Karpas-422 (cell line): ENCODE results near the gene SLC35F1. TPM values are rescaled to one million over a fixed set of nuclear protein-coding genes. Genes with fewer than 3 reads are reported as not detected.

Experiments
- DNase-seq: peaks from one replicate; pipeline ENCODE4 v3.0.0-alpha.2; 2015
- H2AFZ ChIP-seq: fragments of 200-600 bp; sonication (generic); 2 replicates; pipeline ENCODE4 v1.6.1; 2014; ENCODE audit warnings: antibody characterized with exemption, low read length, mixed read lengths
- H3K27ac ChIP-seq: fragments of 200-600 bp; sonication (generic); 2 replicates; pipeline ENCODE4 v1.5.1; 2014; ENCODE audit warnings: mild to moderate bottlenecking, low read length, moderate library complexity
- H3K27me3 ChIP-seq: fragments of 200-600 bp; sonication (generic); 2 replicates; pipeline ENCODE4 v1.6.1; 2014; ENCODE audit warnings: low read length, mixed read lengths
- H3K36me3 ChIP-seq: fragments of 200-600 bp; sonication (generic); 2 replicates; pipeline ENCODE4 v1.6.1; 2014; ENCODE audit warnings: low read length, mixed read lengths; ENCODE audit not compliant: insufficient read depth
- H3K4me1 ChIP-seq: fragments of 200-600 bp; sonication (generic); 2 replicates; pipeline ENCODE4 v1.6.1; 2014; ENCODE audit warnings: mild to moderate bottlenecking, low read length, mixed read lengths
- H3K4me2 ChIP-seq: fragments of 200-600 bp; sonication (generic); 2 replicates; pipeline ENCODE4 v1.6.1; 2014; ENCODE audit warnings: low read length, low read depth, mild to moderate bottlenecking; ENCODE audit not compliant: poor library complexity, severe bottlenecking
- H3K4me3 ChIP-seq: fragments of 200-600 bp; sonication (generic); 2 replicates; pipeline ENCODE4 v1.5.1; 2014; ENCODE audit warnings: mild to moderate bottlenecking, antibody characterized with exemption, low read length, mixed read lengths
- H3K79me2 ChIP-seq: fragments of 200-600 bp; sonication (generic); 2 replicates; pipeline ENCODE4 v1.6.1; 2014; ENCODE audit warnings: mild to moderate bottlenecking, low read length, mixed read lengths
- H3K9ac ChIP-seq: fragments of 200-600 bp; sonication (generic); 2 replicates; pipeline ENCODE4 v1.6.0; 2014; ENCODE audit warnings: low read length
- H3K9me2 ChIP-seq: fragments of 200-600 bp; sonication (generic), shearing (Covaris generic); replicated peaks from 2 replicates; pipeline ENCODE4 v1.6.0; 2014; ENCODE audit warnings: mild to moderate bottlenecking, low read length, moderate library complexity; ENCODE audit not compliant: insufficient read depth
- H3K9me3 ChIP-seq: fragments of 300-700, 200-600 bp; sonication (generic); 2 replicates; pipeline ENCODE4 v1.6.1; 2014; ENCODE audit warnings: low read length, mixed read lengths
- H4K20me1 ChIP-seq: fragments of 200-600 bp; sonication (generic); 2 replicates; pipeline ENCODE4 v1.6.1; 2014; ENCODE audit warnings: mild to moderate bottlenecking, antibody characterized with exemption, low read length, low read depth; ENCODE audit not compliant: insufficient read depth
- total RNA-seq: library from RNA; depleted of rRNA; stranded (reverse); fragments of >200 nt; shearing (Covaris generic); gene quantifications from 2 replicates; pipeline ENCODE4 v1.2.3, GENCODE V29; 2014; ENCODE audit warnings: low replicate concordance

SLC35F1 gene
- total RNA-seq, 1 experiment from 2014 or later, result not detected

DNA sequence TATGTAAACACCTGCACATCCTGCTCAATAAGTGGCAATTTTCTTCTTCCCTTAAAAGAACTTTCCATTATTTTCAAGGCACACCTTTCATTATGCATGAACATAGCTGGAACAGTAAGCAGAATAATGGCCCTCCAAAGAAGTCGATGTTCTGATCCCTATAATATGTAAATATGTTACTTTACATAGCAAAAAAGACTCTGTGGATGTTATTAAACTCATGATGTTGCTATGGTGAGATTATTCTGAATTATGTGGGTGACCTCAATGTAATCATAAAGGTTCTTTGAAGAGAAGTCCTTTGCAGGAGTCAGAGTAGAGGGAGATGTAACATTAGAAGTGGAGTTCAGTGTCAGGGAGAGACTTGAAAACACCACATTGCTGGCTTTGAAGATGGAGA lies 341.1 kb downstream of the SLC35F1 start:
- Histone ChIP-seq H4K20me1 (no peaks in the 10 kb centered on the region), H3K27me3 (no peaks in the 10 kb centered on the region), H3K9ac (no peak overlapping the region), H3K27ac (no peak overlapping the region), H3K4me3 (no peak overlapping the region), H3K9me3 (no peaks in the 10 kb centered on the region), H3K36me3 (no peaks in the 10 kb centered on the region), H3K4me1 (no peaks in the 10 kb centered on the region), H2AFZ (no peak overlapping the region), H3K4me2 (no peak overlapping the region), H3K79me2 (no peaks in the 10 kb centered on the region), H3K9me2 (no peaks in the 10 kb centered on the region)
- no peak for DNase-seq

DNA sequence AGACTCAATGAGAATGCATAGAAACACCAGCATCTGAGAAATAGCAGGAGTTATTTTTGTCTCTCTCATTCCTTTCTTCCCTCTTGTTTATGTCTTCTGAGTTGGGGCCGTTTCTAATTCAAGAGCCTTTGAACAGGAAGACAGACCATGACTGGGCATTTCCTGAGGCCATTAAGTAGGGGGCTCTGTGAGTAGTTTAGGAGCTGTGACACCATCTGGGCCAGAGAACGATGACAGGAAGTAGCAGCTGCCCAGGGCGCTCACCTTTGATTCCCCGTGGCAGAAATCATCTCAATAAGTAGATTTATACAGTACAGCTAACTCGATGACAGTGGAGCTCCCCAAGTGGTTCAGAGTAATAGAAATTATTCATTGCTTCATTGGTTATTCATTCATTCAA lies 342.6 kb downstream of the SLC35F1 start:
- no peak overlapping the region for H3K27ac ChIP-seq
- H3K9ac ChIP-seq, result no peak overlapping the region
- no peaks in the 10 kb centered on the region for H3K79me2 ChIP-seq
- H3K4me1 ChIP-seq, result no peaks in the 10 kb centered on the region
- no peaks in the 10 kb centered on the region for H3K9me2 ChIP-seq
- no peaks in the 10 kb centered on the region for H3K27me3 ChIP-seq
- no peak overlapping the region for H3K4me3 ChIP-seq
- DNase-seq, result no peak
- H3K9me3 ChIP-seq, result no peaks in the 10 kb centered on the region
- H3K36me3 ChIP-seq, result no peaks in the 10 kb centered on the region
- H4K20me1 ChIP-seq, result no peaks in the 10 kb centered on the region
- no peak overlapping the region for H3K4me2 ChIP-seq
- H2AFZ ChIP-seq, result no peak overlapping the region

DNA sequence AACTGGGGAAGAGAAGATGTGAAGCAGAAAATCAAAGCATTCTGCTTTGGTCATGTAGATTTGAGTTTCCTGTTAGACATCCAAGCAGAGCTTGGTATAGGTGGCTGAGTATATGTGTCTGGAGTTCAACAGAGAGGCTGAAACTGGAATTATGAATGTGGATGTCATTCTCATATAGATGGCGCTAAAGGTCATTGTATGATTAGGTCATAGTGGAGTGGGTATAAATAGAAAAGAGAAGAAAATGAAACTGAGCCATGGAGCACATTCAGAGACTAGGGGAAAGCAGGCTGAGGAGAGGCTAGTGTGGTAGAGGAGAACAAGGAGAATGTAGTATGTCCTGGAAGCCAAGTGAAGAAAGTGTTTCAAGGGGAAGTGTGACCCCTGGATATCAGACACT lies 345.4 kb downstream of the SLC35F1 start:
- Histone ChIP-seq H3K79me2 (no peaks in the 10 kb centered on the region), H3K4me3 (no peak overlapping the region), H2AFZ (no peak overlapping the region), H3K36me3 (no peaks in the 10 kb centered on the region), H3K4me1 (no peaks in the 10 kb centered on the region), H3K4me2 (no peak overlapping the region), H4K20me1 (no peaks in the 10 kb centered on the region), H3K9ac (no peak overlapping the region), H3K9me2 (no peaks in the 10 kb centered on the region), H3K9me3 (no peaks in the 10 kb centered on the region), H3K27me3 (no peaks in the 10 kb centered on the region), H3K27ac (no peak overlapping the region)
- DNase-seq, result peak; percentile 60

DNA sequence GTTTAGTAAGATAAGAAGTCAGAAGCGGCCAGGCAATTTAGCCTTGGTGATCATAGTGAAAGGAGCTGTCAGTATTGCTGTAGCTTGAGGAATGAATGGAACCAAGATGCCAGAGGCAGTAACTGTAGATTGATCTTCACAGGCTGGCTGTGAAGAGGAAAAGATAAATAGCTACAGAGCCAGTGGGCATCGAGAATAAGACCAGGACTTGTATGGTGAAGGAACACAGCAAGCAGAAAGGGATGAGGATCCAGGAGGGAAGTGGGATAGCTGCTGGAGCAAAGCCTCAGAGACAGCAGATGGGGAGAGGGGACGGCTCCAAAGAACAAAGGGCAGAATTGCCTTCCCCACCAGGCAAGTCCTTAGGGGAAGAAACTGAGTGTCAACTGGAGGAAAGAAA lies 346.7 kb downstream of the SLC35F1 start:
- DNase-seq, result no peak
- Histone ChIP-seq H3K9me2 (no peaks in the 10 kb centered on the region), H3K79me2 (no peaks in the 10 kb centered on the region), H3K27me3 (no peaks in the 10 kb centered on the region), H3K4me1 (no peaks in the 10 kb centered on the region), H3K9me3 (no peaks in the 10 kb centered on the region), H4K20me1 (no peaks in the 10 kb centered on the region), H3K9ac (no peak overlapping the region), H2AFZ (no peak overlapping the region), H3K4me2 (no peak overlapping the region), H3K4me3 (no peak overlapping the region), H3K27ac (no peak overlapping the region), H3K36me3 (no peaks in the 10 kb centered on the region)

DNA sequence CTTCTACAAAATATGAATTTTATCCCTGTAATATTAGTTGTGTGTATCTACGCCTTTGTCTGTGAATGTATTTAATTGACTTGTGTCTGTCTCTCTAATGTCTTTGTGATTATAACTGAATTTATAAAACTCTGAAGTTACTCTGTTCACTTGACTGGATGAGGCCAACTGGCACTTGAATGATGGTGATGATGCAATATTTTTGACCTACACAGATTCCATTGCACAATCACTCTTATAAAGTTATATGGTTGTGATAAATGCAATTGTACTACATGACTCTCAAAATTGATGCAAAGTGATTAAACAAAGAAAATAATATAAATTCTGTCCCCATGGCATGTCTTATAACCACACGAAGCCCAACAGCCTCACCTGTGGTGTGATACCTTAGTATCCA lies 353.8 kb downstream of the SLC35F1 start:
- H3K27ac ChIP-seq, result no peak overlapping the region
- H4K20me1 ChIP-seq, result no peaks in the 10 kb centered on the region
- no peaks in the 10 kb centered on the region for H3K4me1 ChIP-seq
- H3K4me2 ChIP-seq, result no peak overlapping the region
- H3K27me3 ChIP-seq, result no peaks in the 10 kb centered on the region
- no peak overlapping the region for H3K9ac ChIP-seq
- H3K79me2 ChIP-seq, result no peaks in the 10 kb centered on the region
- H3K4me3 ChIP-seq, result no peak overlapping the region
- H3K9me2 ChIP-seq, result no peaks in the 10 kb centered on the region
- H3K9me3 ChIP-seq, result no peaks in the 10 kb centered on the region
- no peak overlapping the region for H2AFZ ChIP-seq
- DNase-seq, result peak; percentile 27
- H3K36me3 ChIP-seq, result no peaks in the 10 kb centered on the region

DNA sequence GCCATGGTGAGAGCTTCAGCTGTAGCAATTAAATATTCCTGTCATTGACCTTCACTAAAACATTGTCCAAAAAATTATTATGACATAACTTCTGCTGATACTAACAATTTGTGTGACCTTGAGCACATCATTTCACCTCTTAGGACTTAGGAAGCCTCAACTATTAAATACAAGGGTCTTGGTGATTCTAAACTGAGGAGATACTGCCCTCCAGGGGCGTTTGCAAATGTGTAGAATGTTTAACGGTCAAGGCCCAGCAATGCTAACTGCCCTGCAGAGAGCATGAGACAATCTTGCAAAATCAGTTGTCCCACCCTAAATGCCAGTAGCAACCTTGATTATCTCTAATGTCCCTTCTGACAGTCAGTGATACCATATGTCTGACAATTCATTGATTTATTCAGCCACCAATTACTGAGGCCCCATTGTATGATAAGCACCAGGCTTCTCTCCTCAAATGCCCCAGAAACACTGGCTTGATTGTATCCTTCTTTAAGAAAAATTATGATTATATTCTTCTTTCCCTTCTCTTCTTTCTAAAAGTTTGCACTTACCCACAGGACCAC lies 356.9 kb downstream of the SLC35F1 start:
- Histone ChIP-seq H2AFZ (no peak overlapping the region), H3K27ac (no peak overlapping the region), H3K4me3 (no peak overlapping the region), H3K79me2 (no peaks in the 10 kb centered on the region), H3K9me2 (no peaks in the 10 kb centered on the region), H3K27me3 (no peaks in the 10 kb centered on the region), H3K4me2 (no peak overlapping the region), H3K9ac (no peak overlapping the region), H3K36me3 (no peaks in the 10 kb centered on the region), H3K4me1 (no peaks in the 10 kb centered on the region), H3K9me3 (no peaks in the 10 kb centered on the region), H4K20me1 (no peaks in the 10 kb centered on the region)
- DNase-seq, result peak; percentile 59

DNA sequence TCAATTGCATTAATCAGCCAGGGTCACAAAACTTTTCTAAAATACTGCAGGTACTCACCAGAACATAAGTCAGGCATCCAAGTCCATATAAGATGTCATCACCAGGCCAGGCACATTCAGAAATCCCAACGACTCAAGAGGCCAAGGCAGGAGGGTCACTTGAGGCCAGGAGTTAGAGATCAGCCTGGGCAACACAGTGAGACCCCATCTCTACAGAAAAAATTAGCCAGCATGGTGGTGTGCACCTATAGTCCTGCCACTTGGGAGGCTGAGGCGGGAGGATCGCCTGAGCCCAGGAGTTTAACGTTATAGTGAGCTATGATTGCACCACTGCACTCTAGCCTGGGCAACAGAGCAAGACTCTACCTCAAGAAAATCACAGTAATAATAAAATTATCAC lies 362.6 kb downstream of the SLC35F1 start:
- Histone ChIP-seq H3K9ac (no peak overlapping the region), H3K4me3 (no peak overlapping the region), H3K4me1 (no peaks in the 10 kb centered on the region), H2AFZ (no peak overlapping the region), H3K36me3 (no peaks in the 10 kb centered on the region), H3K9me2 (no peaks in the 10 kb centered on the region), H3K27me3 (no peaks in the 10 kb centered on the region), H3K4me2 (no peak overlapping the region), H3K9me3 (no peaks in the 10 kb centered on the region), H3K27ac (no peak overlapping the region), H3K79me2 (no peaks in the 10 kb centered on the region), H4K20me1 (no peaks in the 10 kb centered on the region)
- DNase-seq, result no peak

DNA sequence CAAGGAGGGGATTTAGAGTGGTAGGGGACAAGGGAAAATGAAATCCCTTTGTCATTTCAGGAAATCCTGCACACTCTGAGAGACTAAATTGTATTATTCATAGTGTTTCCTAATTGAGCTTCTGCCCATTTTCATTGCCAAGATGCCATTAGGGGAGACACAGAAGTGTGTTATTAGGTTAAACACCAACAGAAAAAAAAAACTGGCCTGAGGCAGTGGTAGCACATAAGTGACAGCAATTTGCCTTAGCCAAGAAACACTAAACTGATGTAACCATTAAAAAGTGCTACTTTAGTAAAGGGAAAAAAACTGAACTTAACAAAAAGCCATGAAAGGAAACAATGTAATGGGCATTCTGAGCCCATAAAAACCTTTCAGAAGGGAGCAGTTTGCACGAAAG lies 370.6 kb downstream of the SLC35F1 start:
- DNase-seq, result no peak
- Histone ChIP-seq H3K4me1 (no peaks in the 10 kb centered on the region), H3K27me3 (no peaks in the 10 kb centered on the region), H3K79me2 (no peaks in the 10 kb centered on the region), H3K9me2 (no peaks in the 10 kb centered on the region), H3K9me3 (no peaks in the 10 kb centered on the region), H3K27ac (no peak overlapping the region), H3K4me2 (no peak overlapping the region), H2AFZ (no peak overlapping the region), H3K4me3 (no peak overlapping the region), H3K36me3 (no peaks in the 10 kb centered on the region), H3K9ac (no peak overlapping the region), H4K20me1 (no peaks in the 10 kb centered on the region)

DNA sequence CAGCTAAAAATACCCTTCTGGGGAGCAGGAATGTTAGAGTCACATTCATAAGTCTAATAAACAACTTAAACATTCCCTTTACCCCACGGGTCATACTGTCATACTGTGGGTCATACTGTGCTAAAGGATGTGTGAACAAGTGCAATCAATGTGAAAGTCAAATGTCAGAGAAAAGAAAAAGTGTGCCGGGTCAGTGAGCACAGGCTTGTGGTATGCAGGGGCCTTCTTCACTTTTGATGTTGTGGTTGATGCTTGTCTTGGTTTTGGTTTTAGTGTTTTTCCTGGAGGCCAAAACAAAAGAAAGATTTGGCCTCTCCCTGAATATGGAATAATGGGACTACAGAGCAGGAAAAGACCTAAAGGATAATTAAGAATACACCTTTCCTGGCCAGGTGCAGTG lies 373.1 kb downstream of the SLC35F1 start:
- Histone ChIP-seq H3K9me2 (no peaks in the 10 kb centered on the region), H4K20me1 (no peaks in the 10 kb centered on the region), H3K4me3 (no peak overlapping the region), H3K4me2 (no peak overlapping the region), H3K27me3 (no peaks in the 10 kb centered on the region), H3K27ac (no peak overlapping the region), H3K4me1 (no peaks in the 10 kb centered on the region), H3K79me2 (no peaks in the 10 kb centered on the region), H3K36me3 (no peaks in the 10 kb centered on the region), H3K9me3 (no peaks in the 10 kb centered on the region), H2AFZ (no peak overlapping the region), H3K9ac (no peak overlapping the region)
- no peak for DNase-seq
